HG03520 (cell line): ENCODE measurements around the gene KRTDAP.
"Not testable (repeated sequence)": the region's sequence is repeated elsewhere in the genome, so short reads cannot be mapped to it uniquely, and the experiment has no call there.

Experiments
- ATAC-seq: cut with Tn5 transposase; IDR thresholded peaks from one replicate; pipeline ENCODE4 v1.9.1; 2021; ENCODE audit warnings: mild to moderate bottlenecking, moderate library complexity; ENCODE audit not compliant: unreplicated experiment

KRTDAP gene

GRCh38 chr19:35487656-35488182, 2.5 kb downstream of the KRTDAP start:
- no peak for ATAC-seq

GRCh38 chr19:35486268-35486708, 4.0 kb downstream of the KRTDAP start:
- no peak for ATAC-seq

DNA sequence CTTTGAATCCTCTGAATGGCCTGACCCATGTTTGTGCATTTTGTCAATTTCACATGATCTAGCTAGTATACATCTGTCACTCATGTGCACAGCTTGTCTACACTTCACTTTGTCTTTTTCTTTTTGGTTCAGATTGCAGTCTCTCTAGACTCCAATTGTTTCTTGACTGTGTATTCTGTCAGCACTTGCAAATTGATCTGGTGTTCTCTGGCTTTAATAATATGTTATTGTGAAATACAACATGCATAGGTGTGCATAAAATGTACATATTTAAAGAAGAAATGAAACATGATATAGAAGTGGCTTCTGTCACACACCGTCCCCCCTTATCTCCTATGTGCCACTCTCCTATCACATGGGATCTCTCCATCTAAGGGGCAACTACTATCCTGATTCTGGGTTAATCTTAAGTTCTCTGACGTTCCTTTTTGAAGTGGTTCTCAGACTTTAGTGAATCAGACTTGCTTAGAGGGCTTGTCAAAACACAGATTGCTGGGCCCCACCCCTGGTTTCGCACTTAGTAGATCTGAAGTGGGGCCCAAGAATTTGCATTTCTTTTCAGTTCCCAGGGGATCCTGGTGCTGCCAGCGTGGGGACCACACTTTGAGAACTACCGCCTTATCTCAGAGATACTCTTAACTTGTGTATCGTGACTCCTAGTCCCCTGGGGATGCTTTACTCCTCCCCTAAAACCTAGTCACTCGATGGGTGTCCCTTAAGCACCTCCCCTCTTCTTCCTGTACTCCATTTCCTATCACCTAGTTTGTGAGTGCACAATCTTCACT, 5.8 kb downstream of the KRTDAP start:
- ATAC-seq, result no peak

- no peak for ATAC-seq
Measured at GRCh38 chr19:35483089-35483488, 7.2 kb downstream of the KRTDAP start.

DNA sequence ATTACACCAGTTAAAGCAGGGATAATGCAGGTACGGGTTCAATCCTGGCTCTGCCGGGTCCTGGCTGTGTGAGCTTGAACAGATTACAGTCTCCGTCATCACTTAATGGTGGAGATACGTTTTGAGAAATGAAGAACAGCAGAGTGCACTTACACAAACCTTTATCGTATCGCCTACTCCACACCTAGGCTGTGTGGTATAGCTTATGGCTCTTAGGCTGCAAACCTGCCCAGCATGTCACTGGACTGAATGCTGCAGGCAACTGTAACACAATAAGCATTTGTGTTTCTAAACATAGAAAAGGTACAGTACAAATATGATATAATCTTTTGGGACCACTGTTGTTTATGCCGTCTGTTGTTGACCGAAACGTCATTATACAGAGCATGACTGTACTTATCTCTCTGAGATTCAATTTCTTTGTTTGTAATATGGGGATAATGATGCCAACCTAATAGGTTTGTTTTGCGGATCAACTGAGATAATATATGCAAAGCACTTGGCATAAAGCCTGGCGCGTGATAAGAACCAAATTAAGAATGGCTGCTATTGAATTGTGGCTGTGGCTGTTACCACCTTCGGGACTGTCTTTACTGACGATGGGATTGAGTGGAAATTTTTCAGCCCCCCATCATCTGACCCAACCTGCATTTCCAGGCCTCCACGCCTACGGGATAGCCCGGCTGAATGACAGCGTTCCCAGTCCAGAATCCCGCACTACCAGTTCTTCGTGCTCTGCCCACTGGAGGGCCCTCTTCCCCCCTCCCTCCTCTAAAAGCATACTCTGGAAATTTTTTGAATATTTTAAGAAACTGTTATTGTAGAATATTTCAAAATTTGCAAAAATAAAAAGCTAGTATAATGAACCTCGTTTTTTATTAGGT, 11.2 kb downstream of the KRTDAP start:
- no peak for ATAC-seq

DNA sequence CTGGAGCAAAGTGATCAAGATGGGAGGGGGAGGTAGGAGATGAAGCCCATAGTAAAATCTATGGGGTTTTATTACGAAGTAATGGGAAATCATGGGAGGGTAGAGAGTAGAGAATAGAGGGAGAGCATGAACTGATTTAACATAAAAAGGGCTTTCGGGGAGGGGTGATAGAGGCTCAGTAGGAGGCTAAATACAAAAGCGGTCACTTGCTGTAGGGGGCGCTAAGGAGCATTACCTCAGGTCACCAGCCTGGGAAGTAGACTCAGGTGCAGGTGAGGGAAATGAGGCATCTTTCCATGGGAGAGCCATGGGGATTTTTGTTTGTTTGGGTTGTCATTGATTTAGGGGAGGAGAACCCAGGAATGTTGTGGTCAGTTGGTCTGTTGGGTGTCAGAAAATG, 14.1 kb downstream of the KRTDAP start:
- ATAC-seq, result no peak

DNA sequence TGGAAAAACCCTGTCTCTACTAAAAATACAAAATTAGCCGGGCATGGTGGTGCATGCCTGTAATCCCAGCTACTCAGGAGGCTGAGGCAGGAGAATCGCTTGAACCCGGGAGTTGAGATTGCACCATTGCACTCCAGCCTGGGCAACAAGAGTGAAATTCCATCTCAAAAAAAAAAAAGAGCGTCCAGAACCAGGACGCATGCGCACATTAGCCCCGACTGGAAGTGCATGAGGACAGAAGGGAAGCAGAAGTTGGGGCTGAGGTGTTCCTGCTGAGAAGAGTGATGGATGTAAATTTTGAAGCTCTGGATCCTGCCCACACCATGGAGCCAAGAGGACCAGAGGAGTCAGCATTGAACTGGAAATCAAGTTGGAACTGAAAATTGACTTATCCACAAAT, 15.7 kb downstream of the KRTDAP start:
- not testable (repeated sequence) for ATAC-seq

- ATAC-seq, result no peak
Measured at GRCh38 chr19:35474104-35474503, 16.2 kb downstream of the KRTDAP start.

GRCh38 chr19:35471946-35472345, 18.3 kb downstream of the KRTDAP start:
- no peak for ATAC-seq

DNA sequence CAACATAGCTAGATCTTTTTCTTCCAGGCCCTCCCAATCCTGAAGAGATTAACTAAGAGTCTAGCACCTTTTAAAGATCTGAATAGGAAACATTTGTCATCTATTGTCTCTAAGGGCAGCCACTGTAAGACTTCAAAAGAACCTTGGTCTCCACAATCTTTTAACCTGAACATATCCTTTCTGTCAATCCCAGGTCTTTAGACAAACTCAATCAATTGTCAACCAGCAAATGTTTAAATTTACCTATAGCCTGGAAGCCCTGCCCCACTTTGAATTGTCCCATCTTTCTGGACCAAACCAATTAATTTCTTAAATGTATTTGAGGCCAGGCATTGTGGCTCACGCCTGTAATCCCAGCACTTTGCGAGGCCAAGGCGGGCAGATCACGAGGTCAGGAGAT, 19.2 kb downstream of the KRTDAP start:
- ATAC-seq, result not testable (repeated sequence)

DNA sequence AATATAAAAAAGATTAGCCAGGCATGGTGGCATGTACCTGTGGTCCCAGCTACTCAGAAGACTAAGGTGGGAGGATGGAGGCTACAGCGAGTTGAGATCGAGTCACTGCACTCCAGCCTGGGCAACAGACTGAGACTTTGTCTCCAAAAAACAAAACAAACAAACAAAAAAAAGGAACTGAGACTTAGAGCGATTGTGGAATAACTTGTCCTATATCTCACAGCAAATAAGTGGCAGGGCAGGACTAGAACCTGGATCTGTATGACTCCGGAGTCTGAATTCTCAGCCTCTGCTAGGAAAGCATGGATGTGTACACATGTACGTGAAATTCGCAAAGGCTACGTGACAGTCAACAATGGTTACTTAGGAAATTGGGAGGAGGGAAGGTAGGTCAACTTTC, 20.1 kb downstream of the KRTDAP start:
- no peak for ATAC-seq

GRCh38 chr19:35468637-35469036, 21.6 kb downstream of the KRTDAP start:
- no peak for ATAC-seq

GRCh38 chr19:35466259-35466658, 24.0 kb downstream of the KRTDAP start:
- ATAC-seq, result no peak

DNA sequence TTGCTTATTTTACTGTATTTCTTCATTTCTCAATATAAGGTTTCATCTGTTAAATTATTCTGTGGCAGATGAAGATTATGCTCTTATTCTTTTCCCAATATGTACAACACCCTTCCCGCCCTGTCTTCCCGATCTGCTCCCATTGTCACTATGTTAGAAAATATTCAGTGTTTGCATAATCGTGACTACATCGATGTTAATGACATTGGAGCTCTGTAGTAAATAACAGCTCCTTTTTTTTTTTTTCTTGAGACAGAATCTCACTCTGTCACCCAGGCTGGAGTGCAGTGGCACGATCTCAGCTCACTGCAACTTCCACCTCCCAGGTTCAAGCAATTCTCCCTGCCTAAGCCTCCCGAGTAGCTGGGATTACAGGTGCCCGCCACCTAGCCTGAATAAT, 27.3 kb downstream of the KRTDAP start:
- ATAC-seq, result peak; percentile 24

DNA sequence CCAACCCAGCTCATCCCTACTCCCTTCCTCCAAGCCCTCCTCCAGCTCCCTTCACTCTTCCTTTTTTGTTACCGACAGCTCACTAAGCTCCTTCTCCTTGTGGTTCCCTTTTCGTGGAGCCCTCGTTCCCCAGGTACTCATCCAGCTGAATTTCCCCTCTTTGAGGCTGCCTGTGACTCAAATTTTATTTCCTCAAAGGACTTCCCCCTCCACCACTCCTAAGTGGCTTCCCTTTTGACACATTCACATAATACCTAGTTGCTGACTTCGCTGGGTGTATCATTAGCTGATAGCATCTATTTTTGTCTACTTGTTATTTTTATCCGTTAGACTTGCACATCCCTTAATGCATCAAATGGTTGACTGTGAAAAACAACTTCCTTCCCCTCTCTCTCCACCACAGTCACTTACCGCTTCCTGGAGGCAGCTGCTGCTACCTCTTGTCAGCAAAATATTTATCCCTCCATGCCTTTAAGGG, 27.7 kb downstream of the KRTDAP start:
- ATAC-seq, result peak; percentile 57

DNA sequence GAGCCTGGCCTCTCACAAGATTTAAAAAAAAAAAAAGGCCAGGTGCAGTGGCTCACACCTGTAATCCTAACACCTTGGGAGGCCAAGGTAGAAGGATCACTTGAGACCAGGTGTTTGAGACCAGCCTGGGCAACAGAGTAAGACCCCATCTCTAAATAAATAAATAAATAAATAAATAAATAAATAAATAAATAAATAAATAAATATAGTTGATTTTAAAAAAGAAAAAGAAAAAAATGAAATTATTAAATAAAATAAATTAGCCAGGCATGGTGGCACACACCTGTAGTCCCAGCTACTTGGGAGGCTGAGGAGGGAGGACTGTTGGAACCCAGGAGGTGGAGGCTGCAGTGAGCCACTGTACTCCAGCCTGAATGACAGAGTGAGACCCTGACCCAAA, 28.5 kb downstream of the KRTDAP start:
- ATAC-seq, result not testable (repeated sequence)

DNA sequence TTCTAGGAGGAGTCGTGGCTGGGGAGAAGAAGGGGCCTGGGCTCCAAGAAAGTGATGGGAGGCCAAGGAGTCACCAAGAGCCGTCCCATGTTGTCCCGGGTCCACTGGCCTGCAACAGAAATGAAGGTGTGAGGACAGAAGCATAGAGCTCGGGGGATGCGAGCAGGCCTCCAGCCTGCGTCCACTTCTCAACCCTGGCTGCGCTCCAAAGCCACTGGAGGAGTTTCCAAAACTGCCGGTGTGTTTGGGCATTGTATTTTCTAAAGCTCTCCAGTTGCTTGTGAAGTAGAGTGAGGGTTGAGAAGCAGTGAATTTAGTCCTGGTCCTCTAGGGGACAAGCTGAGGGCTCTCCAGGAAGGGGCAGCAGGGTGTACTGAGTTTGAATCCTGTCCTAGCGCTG, 29.2 kb downstream of the KRTDAP start:
- ATAC-seq, result no peak

DNA sequence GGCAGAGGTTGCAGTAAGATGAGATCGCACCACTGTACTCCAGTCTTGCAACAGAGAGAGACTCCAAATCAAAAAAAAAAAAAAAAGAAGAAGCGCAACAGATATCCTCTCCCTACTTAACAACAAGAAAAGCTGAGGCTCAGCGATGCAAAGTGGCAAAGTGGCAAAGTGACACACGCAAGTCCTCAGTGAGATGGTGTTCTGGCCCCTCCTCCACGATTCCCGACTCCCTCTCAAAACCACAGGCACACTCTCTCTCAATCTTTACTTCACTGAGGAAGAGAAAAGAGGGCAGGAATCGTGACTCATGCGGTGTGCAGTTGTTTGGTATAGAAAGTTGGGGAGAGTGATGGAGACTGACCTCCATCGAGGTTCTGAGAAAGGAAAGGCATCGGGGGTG, 29.7 kb downstream of the KRTDAP start:
- no peak for ATAC-seq

DNA sequence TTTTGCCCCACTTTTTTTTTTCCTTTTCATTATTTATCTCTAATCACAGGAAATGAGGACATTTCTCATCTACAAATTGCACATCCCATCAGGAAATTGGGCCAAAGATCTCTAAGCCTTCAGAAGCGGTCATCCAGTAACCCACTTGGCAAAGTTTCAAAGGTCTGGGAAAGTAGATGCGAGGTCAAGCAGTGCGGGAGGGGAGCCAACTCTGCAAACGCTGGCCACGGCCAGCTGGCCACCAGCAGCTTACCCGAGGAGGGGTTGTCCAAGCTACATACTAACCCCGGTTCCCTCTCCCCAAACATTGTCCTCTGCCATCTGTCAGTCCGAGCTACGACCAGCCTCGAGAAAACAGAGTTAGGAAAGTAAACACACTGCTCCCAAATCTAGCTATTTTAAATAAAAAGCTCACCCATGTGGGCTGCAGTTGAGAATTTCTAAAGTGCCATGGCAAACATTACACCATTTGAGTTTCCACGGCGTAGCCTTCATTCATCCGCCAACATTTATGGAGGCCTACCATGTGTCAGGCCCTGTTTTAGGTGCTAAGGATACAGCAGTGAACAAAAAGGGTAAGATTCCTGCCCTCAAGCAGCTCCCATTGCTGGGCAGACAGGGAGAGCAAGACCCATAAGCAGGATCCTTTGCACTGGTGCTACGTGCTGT, 30.7 kb downstream of the KRTDAP start:
- no peak for ATAC-seq

DNA sequence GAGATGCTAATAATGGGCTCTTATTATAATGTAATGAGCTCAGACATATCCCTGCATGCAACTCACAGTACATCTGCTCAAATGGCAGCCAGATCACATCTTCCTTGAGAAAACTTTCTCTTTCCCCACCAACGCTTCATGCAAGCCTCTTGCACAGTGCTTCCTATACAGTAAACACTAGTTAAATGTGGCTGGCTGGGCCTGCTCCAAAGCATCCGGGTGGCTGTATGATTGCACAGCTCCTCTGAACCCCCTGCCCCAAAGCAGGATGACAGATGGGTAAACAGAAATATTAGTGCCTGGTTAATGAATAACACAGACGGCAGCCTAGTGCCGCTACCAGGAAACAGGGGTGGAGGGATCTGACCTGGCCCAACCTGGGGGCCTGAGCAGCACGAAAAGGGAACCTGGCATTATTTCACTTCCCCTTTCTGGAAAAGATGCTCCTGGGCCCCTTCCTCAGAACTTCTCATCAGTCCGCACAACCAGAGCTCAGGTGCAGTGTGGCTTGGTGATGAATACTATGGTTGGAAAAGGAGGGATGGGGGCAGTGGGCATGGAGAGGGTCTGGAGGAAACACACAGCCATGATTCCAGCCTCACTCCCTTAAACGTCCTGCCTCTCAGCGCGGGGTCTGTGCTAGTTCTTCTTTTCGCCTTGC, 31.4 kb downstream of the KRTDAP start:
- no peak for ATAC-seq

GRCh38 chr19:35458192-35458591, 32.1 kb downstream of the KRTDAP start:
- no peak for ATAC-seq
